Ishikawa (cell line): ENCODE measurements around the gene SPANXN2.
"Not testable (repeated sequence)": the region's sequence is repeated elsewhere in the genome, so short reads cannot be mapped to it uniquely, and the experiment has no call there.

ENCODE experiments used
- CEBPB ChIP-seq: IDR thresholded peaks from 2 replicates; pipeline ENCODE4 v1.6.1; 2012
- CREB1 ChIP-seq: IDR thresholded peaks from 2 replicates; pipeline ENCODE4 v1.6.1; 2012; ENCODE audit warnings: low read depth
- EGR1 ChIP-seq: IDR thresholded peaks from 2 replicates; pipeline ENCODE4 v1.6.1; 2012
- EP300 ChIP-seq: IDR thresholded peaks from 2 replicates; pipeline ENCODE4 v1.6.1; 2012; ENCODE audit warnings: borderline replicate concordance
- FOXM1 ChIP-seq: IDR thresholded peaks from 2 replicates; pipeline ENCODE4 v1.6.1; 2012; ENCODE audit warnings: low read depth, borderline replicate concordance
- NFIC ChIP-seq: IDR thresholded peaks from 2 replicates; pipeline ENCODE4 v1.6.1; 2012
- RAD21 ChIP-seq: IDR thresholded peaks from 2 replicates; pipeline ENCODE4 v1.6.1; 2012; ENCODE audit warnings: low read depth
- TAF1 ChIP-seq: IDR thresholded peaks from 2 replicates; pipeline ENCODE4 v1.6.1; 2012; ENCODE audit warnings: low read depth, mild to moderate bottlenecking
- TCF12 ChIP-seq: IDR thresholded peaks from 2 replicates; pipeline ENCODE4 v1.6.1; 2012; ENCODE audit warnings: low read depth
- TEAD4 ChIP-seq: IDR thresholded peaks from 2 replicates; pipeline ENCODE4 v1.6.1; 2012
- YY1 ChIP-seq: IDR thresholded peaks from 2 replicates; pipeline ENCODE4 v1.6.1; 2012; ENCODE audit warnings: low read depth
- ZBTB7A ChIP-seq: IDR thresholded peaks from 2 replicates; pipeline ENCODE4 v1.6.1; 2012; ENCODE audit warnings: low read depth
- TF ChIP-seq, protein P1 (sequence below): IDR thresholded peaks from 2 replicates; pipeline ENCODE4 v1.6.1; 2012
- TF ChIP-seq, protein P2 (sequence below): IDR thresholded peaks from 2 replicates; pipeline ENCODE4 v1.6.1; 2012; ENCODE audit warnings: low read depth, mild to moderate bottlenecking
- TF ChIP-seq, protein P3 (sequence below): IDR thresholded peaks from 2 replicates; pipeline ENCODE4 v1.6.1; 2012

Gene SPANXN2, protein sequence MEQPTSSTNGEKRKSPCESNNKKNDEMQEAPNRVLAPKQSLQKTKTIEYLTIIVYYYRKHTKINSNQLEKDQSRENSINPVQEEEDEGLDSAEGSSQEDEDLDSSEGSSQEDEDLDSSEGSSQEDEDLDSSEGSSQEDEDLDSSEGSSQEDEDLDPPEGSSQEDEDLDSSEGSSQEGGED

DNA sequence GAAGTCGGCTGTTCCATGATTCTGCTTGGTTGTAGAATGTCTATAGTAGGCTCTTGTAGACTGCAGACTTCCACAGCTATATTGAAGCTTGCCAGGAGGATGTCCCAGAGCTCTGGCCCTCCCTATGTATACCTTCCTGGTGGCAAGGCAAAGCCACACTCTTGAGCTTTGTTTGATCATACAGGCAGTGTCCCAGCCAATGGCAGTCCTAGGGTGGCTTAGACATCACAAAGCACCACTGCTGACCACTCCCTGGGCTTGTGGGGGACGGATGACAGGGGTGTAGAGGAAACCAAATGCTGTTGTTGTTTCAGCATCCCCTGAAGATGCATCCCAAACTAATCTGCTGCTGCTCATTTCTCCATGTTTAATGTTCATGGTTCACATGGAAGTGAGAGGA, at the start of gene SPANXN2:
Gene SPANXN2 (minus strand): TSS at position 101 of the 400 bp plus-strand sequence. CDS start 84 bp downstream, at position 17.
- TF ChIP-seq ZBTB7A, TCF12, EGR1: not testable (repeated sequence)

DNA sequence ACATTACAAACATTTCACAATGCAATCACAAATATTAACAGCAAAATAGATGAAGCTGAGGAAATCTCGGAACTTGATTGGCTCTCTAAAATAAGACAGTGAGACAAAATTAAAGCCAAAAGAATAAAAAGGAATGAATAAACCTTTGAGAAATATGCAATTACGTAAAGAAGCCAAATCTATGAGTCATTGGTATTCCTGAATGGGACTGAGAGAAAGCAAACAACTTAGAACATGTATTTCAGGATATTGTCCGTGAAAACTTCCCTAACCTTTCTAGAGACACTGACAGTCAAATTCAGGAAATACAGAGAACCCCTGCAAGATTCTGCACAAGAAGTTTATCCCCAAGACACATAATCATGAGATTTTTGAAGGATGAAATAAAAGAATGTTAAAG, 48.4 kb upstream of the SPANXN2 start:
- TF ChIP-seq TEAD4 (no peak), CEBPB (no peak), EGR1 (no peak), EP300 (no peak), RAD21 (no peak), CREB1 (no peak), ZBTB7A (no peak)
- TF ChIP-seq, protein P1, sequence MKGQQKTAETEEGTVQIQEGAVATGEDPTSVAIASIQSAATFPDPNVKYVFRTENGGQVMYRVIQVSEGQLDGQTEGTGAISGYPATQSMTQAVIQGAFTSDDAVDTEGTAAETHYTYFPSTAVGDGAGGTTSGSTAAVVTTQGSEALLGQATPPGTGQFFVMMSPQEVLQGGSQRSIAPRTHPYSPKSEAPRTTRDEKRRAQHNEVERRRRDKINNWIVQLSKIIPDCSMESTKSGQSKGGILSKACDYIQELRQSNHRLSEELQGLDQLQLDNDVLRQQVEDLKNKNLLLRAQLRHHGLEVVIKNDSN = no peak
- TF ChIP-seq, protein P2, sequence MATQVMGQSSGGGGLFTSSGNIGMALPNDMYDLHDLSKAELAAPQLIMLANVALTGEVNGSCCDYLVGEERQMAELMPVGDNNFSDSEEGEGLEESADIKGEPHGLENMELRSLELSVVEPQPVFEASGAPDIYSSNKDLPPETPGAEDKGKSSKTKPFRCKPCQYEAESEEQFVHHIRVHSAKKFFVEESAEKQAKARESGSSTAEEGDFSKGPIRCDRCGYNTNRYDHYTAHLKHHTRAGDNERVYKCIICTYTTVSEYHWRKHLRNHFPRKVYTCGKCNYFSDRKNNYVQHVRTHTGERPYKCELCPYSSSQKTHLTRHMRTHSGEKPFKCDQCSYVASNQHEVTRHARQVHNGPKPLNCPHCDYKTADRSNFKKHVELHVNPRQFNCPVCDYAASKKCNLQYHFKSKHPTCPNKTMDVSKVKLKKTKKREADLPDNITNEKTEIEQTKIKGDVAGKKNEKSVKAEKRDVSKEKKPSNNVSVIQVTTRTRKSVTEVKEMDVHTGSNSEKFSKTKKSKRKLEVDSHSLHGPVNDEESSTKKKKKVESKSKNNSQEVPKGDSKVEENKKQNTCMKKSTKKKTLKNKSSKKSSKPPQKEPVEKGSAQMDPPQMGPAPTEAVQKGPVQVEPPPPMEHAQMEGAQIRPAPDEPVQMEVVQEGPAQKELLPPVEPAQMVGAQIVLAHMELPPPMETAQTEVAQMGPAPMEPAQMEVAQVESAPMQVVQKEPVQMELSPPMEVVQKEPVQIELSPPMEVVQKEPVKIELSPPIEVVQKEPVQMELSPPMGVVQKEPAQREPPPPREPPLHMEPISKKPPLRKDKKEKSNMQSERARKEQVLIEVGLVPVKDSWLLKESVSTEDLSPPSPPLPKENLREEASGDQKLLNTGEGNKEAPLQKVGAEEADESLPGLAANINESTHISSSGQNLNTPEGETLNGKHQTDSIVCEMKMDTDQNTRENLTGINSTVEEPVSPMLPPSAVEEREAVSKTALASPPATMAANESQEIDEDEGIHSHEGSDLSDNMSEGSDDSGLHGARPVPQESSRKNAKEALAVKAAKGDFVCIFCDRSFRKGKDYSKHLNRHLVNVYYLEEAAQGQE = no peak

DNA sequence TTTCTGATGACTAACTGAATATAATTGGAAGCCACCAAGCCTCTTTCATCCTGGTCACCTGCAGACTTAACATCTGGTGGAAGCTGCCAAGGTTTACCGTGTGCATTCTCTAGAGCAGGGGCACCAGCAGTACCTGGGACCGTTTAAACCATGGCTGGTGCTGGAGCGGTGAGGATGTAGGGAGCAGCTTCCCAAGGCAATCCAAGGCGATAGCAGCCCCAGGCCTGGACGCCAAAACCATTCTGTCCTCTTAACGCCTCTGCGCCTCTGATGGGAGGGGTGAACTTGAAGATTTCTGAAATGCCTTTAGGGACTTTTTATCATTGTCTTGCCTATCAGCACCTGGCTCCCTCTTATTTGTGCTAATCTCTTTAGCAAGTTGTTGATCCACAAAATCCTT, 37.3 kb upstream of the SPANXN2 start:
- TF ChIP-seq CREB1 (no peak), TAF1 (no peak), RAD21 (no peak), CEBPB (no peak), TCF12 (no peak), NFIC (no peak), FOXM1 (no peak), EGR1 (no peak), ZBTB7A (no peak), EP300 (no peak), YY1 (no peak), TEAD4 (no peak)
- TF ChIP-seq, protein P1 = no peak
- TF ChIP-seq, protein P3, sequence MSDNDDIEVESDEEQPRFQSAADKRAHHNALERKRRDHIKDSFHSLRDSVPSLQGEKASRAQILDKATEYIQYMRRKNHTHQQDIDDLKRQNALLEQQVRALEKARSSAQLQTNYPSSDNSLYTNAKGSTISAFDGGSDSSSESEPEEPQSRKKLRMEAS = no peak
- TF ChIP-seq, protein P2 = no peak

DNA sequence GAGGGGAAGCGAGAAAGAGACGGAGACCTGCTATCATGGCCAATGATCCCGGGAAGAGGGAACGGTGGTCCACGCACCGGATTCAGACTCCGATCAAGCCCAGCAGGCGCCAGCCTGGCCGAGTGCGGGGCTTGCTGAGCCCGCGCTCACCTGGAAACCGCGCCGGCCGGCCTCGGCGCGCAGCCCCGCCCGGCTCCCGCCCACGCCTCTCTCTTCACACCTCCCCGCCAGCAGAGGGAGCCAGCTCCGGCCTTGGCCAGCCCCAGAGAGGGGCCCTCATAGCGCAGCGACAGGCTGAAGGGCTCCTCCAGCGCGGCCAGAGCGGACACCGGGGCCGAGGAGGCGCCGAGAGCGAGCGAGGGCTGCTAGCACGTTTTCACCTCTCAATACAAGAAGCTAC, 36.8 kb upstream of the SPANXN2 start:
- TF ChIP-seq CREB1 = no peak
- no peak for TF ChIP-seq TCF12
- no peak for TF ChIP-seq TEAD4
- no peak for TF ChIP-seq EGR1
- no peak for TF ChIP-seq CEBPB
- TF ChIP-seq, protein P1 = no peak
- TF ChIP-seq YY1 = no peak
- TF ChIP-seq FOXM1 = no peak
- TF ChIP-seq ZBTB7A = no peak
- TF ChIP-seq, protein P3 = no peak
- no peak for TF ChIP-seq TAF1

DNA sequence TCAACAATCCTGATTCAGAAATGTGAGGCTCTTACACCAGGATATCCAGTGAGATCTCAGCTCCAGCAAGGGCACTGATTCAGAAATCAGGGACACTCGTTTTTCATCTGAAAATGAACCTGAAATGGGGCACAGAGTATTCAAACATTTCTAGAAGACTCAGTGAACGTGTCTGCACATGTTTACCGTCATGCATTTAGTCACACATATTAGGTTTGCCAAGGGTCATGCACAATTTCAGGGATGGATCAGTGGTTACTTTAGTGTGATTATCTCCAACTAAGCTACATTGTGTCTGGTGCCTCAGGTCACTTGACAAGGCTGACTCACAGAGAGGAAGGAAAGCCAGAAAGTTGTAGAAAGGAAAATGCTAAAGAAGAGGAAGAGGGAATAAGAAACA, 33.6 kb upstream of the SPANXN2 start:
- TF ChIP-seq NFIC = no peak
- TF ChIP-seq, protein P2 = no peak
- TF ChIP-seq YY1 = no peak
- no peak for TF ChIP-seq EP300
